GM21717 (cell line): ENCODE measurements around the gene CD22.

ENCODE experiments used
- ATAC-seq: cut with Tn5 transposase; IDR thresholded peaks from one replicate; pipeline ENCODE4 v1.9.1; 2021; ENCODE audit warnings: mild to moderate bottlenecking, moderate library complexity; ENCODE audit not compliant: unreplicated experiment

Gene CD22

GRCh38 chr19:35380450-35381124, 51.6 kb downstream of the CD22 start:
- ATAC-seq = no peak

GRCh38 chr19:35381318-35381717, 52.3 kb downstream of the CD22 start:
- no peak for ATAC-seq

- no peak for ATAC-seq
These were observed 52.9 kb downstream of the CD22 start for GRCh38 chr19:35381926-35382325.

- no peak for ATAC-seq
These were observed 54.5 kb downstream of the CD22 start for GRCh38 chr19:35383536-35383935.

GRCh38 chr19:35388277-35389054, 59.5 kb downstream of the CD22 start:
- ATAC-seq = no peak

GRCh38 chr19:35389192-35389861, 60.3 kb downstream of the CD22 start:
- no peak for ATAC-seq

- ATAC-seq = no peak
These were observed 64.0 kb downstream of the CD22 start for GRCh38 chr19:35392742-35393715.

- ATAC-seq = no peak
These were observed 66.6 kb downstream of the CD22 start for GRCh38 chr19:35395382-35396199.

- ATAC-seq = no peak
These were observed 67.4 kb downstream of the CD22 start for GRCh38 chr19:35396240-35396885.
